HT1080 (cell line): Measurements from ENCODE around the gene LRP8. TPM values are rescaled to one million over a fixed set of nuclear protein-coding genes. Genes with fewer than 3 reads are reported as not detected.

Experiments used
- DNase-seq: peaks from one replicate; pipeline ENCODE4 v3.0.0-alpha.2; 2015; ENCODE audit warnings: low read depth
- polyA plus RNA-seq, 2 experiments: library from polyadenylated mRNA; depleted of rRNA; stranded (reverse); fragments of >200 nt; gene quantifications; 2 replicates each; pipeline ENCODE4 v1.2.3, GENCODE V29; 2015
- total RNA-seq: library from RNA; depleted of rRNA; stranded (reverse); fragments of >200 nt; shearing (Covaris generic); gene quantifications from 2 replicates; pipeline ENCODE4 v1.2.3, GENCODE V29; 2014; rRNA removed

Gene LRP8
- total RNA-seq = 44.4 and 65.3 TPM in 2 replicates
- 40.4 and 47.7 TPM in 2 replicates for polyA plus RNA-seq (2015; cell fraction: cytosol; rRNA removed)
- polyA plus RNA-seq (2015; cell fraction: nucleus; rRNA removed) = 102 and 103 TPM in 2 replicates

- DNase-seq = peak; percentile 40
These were observed at the start of gene LRP8 for GRCh38 chr1:53328009-53328461. LRP8 (minus strand) TSS chr1:53328070; CDS start chr1:53327912, 158 bp downstream.

- DNase-seq = no peak
These were observed 49.6 kb upstream of the LRP8 start for GRCh38 chr1:53377438-53377841.

- no peak for DNase-seq
These were observed 49.0 kb upstream of the LRP8 start for GRCh38 chr1:53376742-53377437.

- no peak for DNase-seq
These were observed 48.2 kb upstream of the LRP8 start for GRCh38 chr1:53376041-53376461.

GRCh38 chr1:53375440-53375839, 47.6 kb upstream of the LRP8 start:
- DNase-seq = no peak

GRCh38 chr1:53373246-53373645, 45.4 kb upstream of the LRP8 start:
- no peak for DNase-seq

GRCh38 chr1:53372501-53372951, 44.7 kb upstream of the LRP8 start:
- DNase-seq = no peak

DNA sequence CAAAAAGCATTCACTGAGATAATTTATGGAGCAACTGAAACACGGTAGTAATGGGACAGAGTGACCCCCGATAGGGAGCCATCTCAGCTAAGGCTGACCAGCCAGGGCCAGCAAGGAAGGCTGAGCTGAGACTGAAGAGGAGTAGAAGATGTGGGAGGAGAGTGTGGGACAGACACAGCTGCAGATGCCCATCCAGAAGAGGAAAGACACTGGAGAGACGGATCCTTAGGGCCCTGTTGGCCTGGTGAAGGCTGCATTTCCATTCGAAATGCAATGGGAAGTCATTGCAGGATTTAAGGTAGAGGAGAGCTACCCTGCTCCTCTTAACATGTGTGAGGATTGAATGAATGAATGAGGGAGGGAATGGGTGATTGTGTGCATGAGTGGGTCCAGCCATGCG, 44.0 kb upstream of the LRP8 start:
- DNase-seq = no peak

GRCh38 chr1:53371121-53371666, 43.3 kb upstream of the LRP8 start:
- no peak for DNase-seq

GRCh38 chr1:53370369-53370961, 42.6 kb upstream of the LRP8 start:
- DNase-seq = no peak

GRCh38 chr1:53369761-53370160, 41.9 kb upstream of the LRP8 start:
- DNase-seq = no peak

- no peak for DNase-seq
These were observed 41.3 kb upstream of the LRP8 start for GRCh38 chr1:53369034-53369750.

DNA sequence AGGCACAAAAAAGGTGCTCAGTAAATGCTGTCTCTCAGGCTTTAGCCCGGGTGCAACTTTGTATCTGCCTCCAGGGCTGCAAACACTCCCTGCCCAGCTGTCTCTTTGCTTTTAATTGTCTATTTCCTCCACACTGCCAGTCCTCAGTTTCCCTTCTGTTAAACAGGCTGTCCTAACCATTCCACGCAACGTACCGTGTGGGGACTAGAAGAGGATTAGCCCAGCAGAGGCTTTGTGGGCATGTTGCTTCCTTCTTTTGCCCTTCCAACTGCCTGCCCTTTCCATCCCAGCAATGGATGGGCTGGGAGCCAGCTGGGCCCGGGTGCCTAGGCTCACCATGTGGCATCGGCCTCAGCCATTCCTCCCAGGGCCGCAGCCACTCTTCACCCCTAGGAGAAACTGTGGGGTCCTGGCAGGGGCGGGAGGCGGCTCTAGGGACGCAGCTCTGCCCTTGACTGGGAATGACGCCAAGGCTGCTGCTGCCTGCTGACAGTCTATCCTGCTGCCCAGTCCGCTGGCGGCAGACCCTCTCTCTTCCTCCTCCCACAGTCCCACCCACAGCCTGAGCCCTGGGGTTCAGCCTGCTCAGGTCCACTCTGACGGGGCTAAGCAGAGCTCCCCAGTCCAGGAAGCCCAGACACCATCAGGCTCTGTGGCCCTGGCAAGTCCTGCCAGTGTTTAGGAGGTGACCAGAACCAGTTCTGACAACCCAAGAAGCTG, 40.6 kb upstream of the LRP8 start:
- no peak for DNase-seq

- no peak for DNase-seq
These were observed 39.8 kb upstream of the LRP8 start for GRCh38 chr1:53367503-53368313.

- DNase-seq = no peak
These were observed 39.1 kb upstream of the LRP8 start for GRCh38 chr1:53366901-53367502.

DNA sequence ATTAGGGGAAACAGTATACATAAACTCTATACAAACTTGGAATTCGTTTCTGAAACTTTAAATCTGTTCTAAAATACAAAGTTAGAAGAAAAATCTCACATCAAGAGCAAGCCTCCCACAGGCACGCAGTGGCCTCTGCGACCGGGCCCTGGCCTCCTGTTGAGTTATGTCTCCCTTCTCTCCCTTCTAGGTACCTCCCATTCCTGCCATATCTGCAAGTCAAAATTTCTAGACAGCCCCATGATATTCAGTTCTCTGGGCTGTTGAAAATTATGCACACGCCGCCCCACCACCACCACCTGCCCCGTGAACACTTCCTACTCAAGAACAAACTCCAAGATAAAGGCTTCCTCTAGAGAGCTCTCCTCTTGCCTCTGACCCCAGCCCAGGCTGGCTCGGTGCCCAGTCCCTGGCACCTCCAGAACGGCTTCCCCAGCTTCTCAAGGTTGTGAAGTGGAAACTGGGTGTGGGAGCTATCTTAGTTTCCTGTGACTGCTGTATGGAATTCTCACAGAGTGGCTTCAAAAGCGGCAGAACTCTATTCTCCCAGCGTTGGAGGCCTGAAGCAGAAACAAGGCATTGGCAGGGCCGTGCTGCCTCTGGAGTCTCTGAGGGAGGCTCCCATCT, 37.7 kb upstream of the LRP8 start:
- DNase-seq = no peak

DNA sequence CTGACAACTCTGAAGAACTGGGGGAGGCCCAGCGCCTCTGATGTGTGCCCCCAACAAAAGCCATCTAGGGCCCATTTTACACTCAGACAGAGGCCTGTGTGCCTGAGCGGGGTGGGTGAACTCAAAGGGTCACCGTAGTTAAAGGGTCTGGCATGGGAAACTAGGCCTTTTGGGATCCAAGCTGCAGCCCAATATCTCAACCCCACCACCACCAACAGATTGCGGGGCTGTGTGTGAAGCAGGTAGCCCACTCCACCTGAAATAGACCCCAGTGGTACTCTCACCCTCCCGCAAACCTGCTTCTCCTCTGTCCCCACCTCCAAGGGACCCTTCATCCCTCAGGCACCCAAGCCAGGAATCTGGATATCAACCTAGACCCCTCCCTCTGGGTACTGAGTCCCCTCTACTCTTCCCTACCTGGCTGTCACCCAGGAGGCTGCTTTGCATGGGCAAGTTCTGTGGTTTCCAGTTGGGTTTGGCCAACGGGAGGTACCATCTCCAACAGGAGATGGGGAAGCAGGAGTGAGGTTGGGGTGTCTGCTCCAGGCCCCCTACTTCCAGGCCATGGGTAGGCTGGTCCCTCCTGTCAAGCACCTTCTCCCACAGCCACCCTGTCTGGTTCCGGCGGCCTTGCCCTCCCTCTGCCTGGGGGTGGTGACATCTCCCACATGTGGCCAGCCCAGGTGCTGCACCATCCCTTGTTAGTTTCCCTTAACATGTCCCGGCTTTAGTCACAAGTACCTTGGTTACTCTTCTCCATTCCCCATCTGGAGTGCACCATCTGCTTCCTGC, 35.2 kb upstream of the LRP8 start:
- no peak for DNase-seq

DNA sequence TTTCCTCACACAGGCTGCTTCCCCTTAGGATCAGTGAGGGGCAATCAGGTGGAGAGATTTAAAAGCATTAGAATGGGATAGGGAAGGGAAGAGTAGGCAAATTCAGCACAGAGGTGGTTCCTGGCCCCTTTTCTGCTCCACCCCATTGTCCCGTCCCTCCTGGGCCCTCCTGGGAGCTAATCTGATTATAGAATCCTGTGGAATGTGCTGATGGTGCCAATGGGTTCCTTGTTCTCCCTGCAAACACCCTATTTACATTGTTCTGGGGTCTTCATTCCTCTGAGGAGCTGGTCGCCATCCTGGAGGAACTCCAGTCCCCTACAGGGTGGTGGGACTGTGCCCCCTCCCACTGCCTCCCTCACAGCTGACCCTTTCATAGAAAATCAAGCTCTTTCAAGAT, 34.4 kb upstream of the LRP8 start:
- DNase-seq = no peak

GRCh38 chr1:53361541-53361961, 33.7 kb upstream of the LRP8 start:
- no peak for DNase-seq
